Astrocyte (in vitro differentiated cells and primary cell): ENCODE data around the gene AFF3.

ENCODE experiments used
- EZH2 ChIP-seq: IDR thresholded peaks from 2 replicates; pipeline ENCODE4 v1.6.1; 2012; ENCODE audit warnings: mild to moderate bottlenecking, low read length, inconsistent platforms; ENCODE audit not compliant: insufficient read depth
- TF ChIP-seq, protein P1 (sequence below): IDR thresholded peaks from 2 replicates; pipeline ENCODE4 v1.5.1; 2011; ENCODE audit warnings: low read depth, mild to moderate bottlenecking, inconsistent platforms, low read length, moderate library complexity; ENCODE audit not compliant: insufficient read depth

DNA sequence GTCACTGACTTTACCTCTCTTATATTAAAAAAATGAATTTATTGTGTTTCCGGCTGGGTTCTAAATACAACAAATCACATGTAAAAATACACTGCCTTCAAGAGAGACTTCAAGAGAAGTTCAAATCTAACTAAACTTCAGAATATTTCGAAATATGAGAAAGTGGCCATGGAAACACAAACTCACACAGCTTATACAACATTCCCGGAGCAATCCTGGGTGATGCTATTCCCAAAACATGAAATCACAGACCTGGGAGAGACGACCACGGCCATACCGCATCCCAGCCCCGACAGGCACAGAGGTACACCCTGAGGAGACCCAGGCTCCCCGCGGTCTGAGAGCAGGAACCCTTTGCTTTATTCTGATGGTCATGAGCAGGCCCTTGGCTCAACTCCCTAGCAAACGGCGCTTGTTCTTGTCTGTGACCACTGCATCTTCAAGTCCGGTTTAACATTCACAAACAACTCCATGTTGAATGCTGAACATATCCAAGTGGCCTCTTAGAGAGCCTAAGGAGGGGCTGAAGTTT, 467.2 kb downstream of the AFF3 start:
- TF ChIP-seq, protein P1, sequence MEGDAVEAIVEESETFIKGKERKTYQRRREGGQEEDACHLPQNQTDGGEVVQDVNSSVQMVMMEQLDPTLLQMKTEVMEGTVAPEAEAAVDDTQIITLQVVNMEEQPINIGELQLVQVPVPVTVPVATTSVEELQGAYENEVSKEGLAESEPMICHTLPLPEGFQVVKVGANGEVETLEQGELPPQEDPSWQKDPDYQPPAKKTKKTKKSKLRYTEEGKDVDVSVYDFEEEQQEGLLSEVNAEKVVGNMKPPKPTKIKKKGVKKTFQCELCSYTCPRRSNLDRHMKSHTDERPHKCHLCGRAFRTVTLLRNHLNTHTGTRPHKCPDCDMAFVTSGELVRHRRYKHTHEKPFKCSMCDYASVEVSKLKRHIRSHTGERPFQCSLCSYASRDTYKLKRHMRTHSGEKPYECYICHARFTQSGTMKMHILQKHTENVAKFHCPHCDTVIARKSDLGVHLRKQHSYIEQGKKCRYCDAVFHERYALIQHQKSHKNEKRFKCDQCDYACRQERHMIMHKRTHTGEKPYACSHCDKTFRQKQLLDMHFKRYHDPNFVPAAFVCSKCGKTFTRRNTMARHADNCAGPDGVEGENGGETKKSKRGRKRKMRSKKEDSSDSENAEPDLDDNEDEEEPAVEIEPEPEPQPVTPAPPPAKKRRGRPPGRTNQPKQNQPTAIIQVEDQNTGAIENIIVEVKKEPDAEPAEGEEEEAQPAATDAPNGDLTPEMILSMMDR, result no peak
- TF ChIP-seq EZH2, result no peak
